Activated gamma-delta T cell (primary cell): ENCODE data around the gene CNOT6.

Experiments
- DNase-seq: peaks from one replicate; lab custom pipeline; 2025; lab: John Stamatoyannopoulos, UW

CNOT6 gene

DNA sequence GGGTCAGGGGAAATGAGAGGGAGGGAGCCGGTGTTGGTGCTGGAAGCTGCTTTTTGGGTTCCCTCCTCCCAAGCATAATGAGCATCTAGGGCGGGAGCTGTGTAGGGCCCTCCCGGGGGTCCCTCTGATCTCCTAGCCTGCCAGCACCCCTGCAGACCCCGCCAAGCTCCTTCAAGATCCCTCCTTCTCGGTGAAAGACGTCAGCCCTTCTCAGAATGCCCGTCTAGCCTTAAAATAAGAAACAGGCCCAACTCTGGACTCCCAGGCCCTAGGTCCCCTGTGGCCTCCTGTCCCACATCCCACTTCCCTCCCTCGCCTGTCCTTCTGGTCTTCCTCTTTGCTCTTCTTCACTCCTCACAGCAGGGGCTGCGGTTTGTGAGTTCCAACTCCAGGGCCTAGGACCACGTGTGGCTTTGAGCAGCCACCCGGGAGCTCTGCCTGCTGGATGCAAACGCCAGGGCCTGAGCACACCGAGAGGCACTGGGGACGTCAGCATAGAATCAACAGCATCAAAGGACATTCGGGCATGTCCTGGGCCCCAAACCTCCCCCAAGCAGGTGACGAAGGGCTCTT lies 105.9 kb downstream of the CNOT6 start:
- no peak for DNase-seq

DNA sequence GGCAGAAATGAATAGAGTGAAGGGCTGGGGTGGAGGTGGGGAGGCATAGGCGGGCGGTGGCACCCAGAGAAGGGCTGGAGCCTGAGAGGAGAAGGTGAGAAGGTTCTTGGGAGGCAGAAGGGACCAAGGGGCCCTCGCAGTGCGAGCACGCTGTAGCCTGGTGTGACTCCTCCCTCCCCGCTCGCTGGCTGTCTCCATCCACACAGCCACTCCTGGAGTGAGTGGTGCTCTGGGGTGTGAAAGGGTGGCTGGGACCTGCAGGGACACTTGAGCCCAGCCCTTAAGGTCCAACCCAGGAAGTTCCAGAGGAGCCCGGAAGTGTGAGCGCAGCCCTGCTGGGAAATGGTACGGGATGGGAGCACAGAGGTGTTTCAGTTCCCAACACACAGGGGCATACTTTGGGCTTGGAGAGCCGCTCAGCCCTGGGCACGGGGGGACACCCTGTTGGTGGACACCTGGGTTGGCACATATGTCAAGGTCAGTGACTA lies 106.4 kb downstream of the CNOT6 start:
- no peak for DNase-seq

DNA sequence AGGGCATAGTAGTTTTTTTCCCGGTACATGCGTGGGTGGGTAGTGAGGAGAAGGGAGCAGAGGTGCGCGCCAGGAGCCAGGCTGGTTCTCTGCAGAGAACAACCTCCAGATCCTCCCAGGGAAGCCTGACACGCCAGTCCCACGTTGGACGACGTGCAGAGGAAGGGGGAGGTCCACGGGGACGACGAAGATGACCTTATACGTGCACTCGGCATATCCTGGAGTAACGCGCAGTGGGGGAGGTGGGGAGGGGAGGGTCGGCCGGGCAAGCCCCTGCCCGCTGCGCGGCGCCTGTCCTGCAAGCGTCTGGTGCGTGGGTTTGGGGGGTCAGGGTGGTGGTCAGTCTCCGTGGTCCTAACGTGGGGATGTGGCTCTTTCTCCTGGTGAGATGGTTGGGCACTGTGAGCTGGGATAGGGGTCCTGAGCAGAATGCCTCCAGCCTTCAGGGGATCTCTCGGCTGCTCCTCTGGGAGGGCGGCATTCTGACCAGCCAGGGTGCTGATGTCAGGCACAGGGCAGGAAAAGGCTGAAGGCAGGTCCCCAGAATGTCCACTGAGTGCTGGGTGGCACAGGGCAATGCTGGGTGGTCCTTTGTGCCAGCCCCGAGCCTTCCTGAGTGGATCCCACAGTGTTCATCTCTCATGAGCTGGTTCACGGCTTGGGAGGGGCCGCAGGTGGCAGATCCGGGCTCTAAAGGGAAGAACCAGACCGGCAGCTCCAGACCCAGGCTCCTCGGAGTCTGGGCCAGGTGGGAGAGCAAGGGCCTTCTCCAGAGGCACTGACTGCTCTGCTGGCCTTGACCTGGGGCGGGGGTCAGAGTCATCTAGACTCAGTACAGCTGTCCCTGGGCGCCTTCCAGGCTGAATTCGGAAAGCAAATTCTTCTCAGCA lies 107.7 kb downstream of the CNOT6 start:
- DNase-seq, result no peak

DNA sequence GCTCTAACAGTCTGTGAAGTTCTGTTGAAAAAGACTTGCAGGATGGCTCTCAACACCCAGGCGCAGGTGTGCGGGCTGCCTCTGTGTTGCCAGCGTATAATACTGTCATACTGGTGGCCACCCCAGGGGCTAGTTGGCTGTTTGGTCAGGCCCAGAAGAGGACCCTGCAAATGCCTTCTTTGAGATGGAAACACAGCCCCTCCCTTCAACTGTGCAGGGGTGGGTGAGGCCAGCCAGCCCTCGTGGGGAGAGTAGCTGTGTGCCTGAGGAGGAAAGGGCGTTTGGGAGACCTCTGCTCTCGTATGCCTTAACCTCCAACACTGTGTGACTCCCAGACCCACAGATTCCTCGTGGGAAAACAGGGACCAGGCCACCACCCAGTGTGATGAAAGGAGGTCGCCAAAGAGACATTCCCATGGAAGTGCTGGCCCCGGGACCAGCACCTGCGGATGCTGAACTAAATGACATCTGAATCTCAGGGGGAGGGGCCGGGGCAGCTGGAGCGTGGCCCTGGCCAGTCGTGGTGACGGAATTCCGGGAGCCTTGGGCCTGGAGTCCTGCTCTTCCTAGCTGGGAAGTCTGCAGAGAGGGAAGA lies 108.4 kb downstream of the CNOT6 start:
- DNase-seq, result no peak

DNA sequence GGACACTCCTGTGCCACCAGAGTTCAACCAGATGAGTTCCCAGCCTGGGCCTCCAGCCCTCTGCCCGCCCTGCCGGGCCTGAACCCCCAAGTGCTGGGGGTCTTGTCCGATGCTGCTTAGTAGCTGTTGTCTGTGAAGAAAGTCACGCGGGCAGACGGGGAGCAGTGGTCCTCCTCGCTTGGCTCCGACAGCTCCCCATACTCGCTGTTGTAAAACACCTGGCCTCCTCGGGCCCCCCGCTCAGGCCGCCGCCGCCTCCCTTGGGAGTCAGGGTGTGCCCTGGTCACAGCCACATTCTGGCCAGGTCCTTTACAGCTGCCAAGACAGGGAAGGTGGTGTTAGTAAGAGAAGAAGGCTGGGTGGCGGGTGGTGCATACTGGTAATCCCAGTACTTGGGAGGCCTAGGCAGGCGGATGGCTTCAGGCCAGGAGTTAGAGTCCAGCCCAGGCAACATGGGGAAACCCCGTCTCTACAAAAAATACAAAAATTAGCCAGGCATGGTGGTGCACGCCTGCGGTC lies 109.0 kb downstream of the CNOT6 start:
- no peak for DNase-seq

DNA sequence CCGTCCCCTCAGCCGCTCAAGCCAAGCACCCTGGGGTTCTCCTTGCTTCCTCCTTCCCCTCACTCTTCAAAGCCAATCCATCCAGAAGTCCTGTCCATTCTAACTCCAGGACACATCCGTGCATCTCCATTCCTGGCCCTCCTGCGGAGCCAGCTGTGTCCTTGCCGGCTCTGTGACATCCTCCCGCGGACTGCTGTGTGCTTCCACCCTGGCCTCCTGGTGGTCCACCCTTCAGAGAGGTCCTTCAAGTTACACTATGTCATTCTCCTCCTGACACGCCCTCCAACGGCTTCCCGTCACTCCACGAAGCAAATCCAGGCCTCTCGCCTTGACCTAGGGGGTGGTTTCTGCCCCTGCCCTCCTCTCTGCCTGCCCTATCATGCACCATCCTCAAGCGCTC lies 110.1 kb downstream of the CNOT6 start:
- no peak for DNase-seq

DNA sequence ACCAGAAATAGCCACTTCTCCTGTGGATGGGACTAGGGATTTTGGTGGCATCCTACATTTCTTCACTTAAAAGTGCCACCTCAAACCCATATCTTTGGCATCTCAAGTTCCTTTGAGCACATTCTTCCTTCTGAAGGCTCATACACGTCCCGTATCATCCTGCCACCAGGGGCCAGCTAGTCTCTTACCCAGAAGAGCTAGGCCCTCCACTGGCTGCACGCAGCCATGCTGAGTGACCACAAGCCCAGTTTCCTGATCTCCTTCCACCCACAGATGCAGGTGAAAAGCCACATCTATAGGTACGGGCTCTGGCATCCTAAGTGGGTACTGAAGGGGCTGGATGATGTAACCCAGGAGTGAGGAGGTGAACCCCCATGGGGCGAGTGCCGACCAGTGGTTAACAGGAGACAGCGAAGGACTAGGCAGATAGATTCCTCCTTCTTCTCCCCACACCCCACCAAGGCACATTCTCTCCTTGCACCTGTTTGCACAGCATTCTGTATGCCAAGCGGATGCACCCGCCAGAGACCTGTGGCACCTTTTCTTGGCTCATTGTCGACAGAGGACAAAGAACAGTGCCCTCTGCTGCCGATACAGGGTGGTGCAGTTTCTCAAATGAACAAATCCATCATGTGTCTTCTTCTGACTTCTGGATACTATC lies 111.5 kb downstream of the CNOT6 start:
- no peak for DNase-seq

DNA sequence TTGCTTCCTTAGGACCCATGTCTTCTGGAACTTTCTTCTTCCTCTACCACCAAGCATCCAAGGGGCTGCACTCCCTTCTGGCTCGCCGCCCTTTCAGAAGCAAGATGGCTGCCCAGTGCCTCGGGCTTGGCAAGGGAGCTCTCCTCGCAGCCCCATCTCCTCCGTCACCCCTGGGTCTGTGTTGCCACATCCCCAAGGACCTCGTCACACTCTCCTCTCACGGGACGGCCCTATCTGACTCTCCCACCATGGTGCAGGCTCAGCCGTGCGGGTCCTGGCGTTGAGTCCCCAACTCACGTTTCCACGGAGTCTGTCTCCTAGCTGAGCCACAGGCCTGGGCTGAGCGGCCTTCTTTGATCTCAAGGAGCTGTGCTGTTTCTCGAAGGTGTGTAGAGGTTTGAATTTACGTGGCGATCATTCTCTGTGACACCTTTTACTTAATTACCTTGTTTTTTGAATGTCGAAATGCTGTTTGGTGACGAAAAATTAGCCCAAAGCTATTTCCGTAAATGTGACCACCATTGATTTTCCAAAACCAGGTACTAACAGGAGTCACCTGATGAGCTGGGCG lies 112.1 kb downstream of the CNOT6 start:
- DNase-seq, result no peak

DNA sequence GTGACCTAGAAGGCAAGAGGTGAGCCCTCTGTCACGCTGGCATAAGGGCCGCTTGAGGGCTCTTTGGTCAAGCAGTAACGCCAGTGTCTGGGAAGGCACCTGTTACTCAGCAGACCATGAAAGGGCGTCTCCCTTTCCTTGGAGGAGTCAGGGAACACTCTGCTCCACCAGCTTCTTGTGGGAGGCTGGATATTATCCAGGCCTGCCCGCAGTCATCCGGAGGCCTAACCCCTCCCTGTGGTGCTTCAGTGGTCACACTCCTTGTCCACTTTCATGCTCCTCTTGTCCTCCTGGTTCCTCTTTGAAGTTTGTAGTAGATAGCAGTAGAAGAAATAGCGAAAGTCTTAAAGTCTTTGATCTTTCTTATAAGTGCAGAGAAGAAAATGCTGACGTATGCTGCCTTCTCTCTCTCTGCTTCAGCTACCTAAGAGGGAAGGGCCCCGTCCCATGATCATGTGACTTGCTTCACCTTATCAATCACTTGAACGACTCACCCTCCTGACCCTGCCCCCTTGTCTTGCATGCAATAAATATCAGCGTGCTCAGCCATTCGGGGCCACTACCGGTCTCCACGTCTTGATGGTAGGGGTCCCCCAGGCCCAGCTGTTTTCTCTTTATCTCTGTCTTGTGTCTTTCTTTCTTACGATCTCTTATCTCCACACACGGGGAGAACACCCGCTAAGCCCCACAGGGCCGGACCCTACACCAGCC lies 113.8 kb downstream of the CNOT6 start:
- no peak for DNase-seq

DNA sequence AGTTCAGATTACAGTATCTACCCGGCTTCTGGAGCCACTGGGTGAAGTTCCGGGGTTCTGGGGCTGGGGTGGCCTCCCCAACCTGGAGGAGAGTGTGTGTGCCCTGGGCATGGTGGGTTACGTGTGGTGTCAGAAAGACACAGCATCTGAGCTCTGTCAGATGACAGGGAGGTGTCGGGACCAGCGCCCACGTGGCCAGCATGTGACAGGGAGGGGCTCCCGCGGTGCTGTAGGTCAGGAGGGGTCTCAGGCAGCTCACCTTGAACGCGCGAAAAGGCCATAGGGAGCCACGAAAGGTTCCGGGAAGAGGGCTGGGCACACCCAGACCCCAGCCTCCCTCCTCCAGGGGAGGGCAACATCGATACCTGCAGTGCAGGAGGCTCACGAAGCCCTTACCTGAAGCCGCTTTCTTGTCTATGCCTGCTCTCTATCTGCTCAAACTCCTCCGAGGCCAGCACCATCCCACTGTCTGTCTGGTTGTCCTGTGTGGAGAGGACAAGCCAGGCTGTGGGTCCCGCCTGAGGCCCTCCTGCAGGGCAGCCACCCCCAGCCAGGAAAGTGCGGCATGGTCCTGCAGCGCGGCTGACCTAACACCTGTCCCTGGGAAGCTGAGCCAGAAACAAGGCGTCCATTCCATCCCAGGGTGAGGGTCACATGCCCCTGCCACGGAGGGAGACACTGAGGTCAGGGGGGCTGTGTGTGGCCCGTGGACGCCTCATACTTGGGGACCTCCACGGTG lies 114.6 kb downstream of the CNOT6 start:
- DNase-seq, result no peak

DNA sequence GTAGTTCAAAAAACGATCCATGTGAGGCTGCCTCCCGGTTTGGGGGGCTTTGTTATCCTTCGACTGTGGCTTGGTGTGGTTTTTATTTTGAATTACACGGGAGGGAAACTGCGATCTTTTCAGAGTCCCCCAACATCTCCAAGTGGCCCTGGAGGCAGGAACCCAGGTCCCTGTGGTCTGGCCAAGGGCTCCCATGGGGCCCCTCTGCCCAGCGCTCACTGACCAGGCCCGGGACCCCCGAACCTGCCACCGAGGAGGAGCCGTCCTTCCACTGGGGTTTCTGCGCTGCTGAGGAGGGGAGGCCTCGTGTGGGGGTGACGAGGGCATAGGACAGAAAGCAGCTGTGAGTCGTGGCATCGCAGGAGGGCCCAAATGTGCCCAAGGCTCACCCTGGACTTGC lies 115.2 kb downstream of the CNOT6 start:
- no peak for DNase-seq

DNA sequence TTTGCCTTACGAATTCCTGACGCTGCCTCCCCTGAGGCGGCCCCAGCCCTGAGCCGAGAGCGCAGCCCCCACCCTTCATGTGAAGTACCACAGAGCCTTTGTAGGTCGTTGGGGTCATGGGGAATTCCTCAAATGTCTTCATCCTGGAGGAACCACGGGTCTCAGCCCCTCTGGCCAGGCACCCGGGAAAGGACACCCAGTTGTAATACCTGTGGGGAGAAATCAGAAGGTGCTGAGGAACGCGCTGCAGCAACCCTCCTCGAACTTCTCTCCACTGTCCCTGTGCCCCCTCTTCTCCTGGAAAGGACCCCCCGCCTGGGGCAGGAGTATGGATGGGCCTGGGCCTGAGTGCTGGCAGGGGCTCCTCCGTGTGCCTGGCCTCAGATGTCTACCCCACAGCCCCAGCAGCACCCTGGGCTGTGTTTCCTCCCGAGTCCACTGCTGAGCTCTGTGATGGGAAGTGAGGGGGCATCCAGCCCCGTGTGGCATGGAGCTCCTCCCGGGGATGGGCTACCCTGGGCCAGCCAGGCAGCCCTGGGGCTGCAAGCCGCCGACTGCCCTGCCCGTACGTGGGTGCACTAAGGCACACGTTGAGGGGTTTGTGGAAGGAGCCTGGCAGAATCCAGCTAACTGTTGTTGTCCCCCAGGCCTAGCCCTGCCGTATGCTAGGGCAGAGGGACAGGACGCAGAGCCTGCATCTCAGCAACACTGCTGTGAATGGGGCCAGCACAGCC lies 115.8 kb downstream of the CNOT6 start:
- DNase-seq, result no peak

DNA sequence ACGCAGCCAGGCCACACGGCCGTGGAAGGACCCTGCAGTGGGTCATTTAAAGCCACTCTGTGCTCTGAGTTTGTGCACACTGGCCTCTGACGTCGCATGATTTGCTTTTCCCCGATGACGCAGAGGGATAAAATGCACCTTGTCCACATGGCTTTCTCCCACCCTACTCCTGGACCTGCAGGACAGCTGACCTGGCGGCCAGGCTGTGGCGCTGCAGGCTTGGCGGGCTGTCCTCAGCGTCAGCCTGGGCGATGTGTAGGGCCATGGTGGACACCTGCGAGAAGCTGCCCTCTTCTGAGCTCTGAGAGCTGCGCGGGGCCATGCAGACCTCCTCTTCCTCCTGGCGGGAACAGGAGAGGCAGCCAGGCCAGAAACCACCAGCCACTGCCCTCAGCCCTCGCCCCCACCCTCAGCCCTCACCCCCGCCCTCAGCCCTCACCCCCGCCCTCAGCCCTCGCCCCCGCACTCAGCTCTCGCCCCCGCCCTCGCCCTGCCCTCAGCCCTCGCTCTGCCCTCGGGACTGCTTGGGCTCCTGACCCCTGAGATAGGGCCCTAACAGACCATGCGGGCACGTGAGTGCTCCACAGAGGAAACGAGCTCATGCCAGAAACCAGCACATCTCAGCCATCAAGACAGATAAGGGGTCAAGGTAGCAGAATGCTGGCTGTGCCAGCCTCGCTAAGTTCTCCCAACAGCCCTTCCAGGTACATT lies 117.1 kb downstream of the CNOT6 start:
- DNase-seq, result no peak

DNA sequence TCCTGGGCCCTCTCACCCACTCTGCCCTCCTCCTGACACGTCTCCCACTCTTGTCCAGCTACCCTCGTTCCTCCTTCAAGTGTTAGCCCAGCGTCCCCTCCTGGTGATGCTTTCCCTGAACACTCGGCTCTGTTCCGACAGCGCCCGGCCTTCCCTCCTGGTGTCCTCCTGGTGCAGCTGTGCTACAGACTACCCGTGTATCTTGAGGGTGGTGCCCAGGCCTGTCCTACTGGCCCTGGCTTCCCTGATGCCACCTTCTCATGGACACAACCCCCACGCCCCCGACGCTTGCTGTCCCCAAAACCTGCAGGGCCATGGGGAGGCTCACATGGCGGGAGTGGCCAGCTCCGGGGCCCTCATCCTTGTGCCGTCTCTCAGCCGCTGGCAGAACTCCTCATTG lies 118.5 kb downstream of the CNOT6 start:
- DNase-seq, result no peak

DNA sequence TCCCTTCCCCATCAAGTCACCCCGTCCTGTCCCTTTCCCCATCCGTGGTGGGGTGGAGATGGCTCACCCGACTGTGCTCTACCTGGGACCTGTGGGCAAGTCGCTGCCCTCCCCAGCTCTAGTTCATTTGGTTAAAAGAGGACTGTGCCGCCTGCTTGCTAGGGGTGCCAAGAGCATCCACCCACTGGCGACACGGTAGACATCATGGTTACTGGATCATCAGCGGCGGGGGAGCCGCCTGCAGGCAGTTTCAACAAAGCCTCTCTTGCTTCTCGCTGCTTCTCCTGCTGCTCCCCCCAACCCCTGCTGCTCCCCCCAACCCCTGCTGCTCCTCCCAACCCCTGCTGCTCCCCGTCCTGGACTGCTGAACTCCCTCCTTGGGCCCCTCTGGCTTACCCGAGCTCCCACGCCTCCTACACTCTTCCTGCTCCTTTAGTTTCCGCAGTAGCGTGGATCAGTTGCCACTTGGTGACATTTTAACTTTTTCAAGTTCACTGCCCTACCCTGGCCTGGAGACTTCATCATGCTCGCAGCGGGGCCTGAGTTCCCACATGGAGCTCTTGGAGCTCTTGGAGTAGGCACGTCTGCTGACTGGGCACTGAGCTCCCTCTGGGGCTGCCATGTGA lies 119.1 kb downstream of the CNOT6 start:
- no peak for DNase-seq

DNA sequence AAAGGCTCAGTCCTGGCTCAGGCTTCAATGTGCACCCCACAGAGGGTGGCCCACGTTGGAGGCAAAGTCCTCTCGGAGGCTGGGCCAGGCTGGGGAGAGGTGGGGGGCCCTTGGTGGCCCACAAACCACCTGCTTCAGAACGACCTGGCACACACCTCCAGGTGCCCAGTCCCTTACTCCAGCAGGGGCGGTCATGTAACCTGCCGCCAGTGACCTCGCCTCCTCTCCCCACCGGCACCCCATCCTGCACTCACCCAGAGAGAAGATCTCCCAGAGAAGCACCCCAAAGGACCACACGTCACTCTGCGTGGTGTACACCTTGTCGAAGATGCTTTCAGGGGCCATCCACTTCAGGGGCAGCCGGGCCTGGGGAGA lies 119.6 kb downstream of the CNOT6 start:
- no peak for DNase-seq

DNA sequence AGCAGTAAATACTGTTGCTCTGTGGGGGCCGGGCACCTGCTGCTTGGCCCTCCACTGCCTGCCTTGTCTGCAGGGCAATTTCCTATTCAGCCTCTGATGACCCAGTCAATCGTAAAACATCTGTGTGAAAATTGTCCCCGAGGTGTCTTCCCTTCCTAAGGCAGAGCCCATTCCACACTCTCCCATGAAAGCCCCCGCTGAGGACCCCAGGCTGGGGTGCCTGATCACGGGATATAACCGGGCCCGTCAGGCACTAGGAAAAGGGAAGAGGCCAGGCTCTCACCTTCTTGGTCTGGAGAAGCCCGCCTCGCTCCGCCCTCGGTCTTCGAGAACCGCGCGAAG lies 124.3 kb downstream of the CNOT6 start:
- no peak for DNase-seq

DNA sequence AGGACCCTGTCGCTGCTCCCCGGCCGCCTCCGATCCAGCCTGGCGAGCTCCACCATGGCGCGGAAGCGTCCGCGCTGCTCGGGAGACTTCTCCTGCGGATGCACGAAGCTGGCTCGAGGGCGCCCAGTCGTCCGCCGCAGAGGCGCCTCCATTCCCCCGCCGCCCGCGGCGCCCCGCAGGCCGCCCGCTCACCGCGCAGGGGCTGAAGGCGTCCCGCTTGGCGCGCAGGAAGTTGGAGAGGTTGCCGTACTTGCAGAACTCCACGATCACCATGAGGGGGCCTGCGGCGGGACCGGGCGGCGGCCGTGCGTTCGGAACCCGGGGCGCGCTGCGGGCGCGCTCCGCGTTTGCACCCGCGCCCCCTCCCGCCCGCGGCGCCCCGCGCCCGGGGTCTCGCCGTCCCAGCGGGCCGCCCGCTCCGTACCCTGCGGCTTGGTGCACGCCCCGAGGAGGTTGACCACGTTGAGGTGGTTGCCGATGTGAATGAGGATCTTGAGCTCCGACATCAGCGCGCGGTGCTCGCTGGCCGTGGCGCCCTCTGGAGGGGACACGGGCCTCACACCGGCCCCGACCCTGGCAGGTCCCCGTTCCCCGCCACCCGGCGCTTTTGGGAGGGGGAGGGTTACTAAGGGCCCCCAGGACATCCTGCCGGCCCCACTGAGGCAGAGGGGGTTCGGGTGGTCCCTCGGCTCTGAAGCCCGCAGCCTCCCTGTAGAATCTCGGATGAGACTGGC lies 124.8 kb downstream of the CNOT6 start:
- no peak for DNase-seq
